GM21390 (cell line): Measurements from ENCODE around the gene BIRC5.
A peak's percentile ranks its signal among the peaks of the same experiment; 100 is the strongest.

ENCODE experiments used
- ATAC-seq: cut with Tn5 transposase; IDR thresholded peaks from one replicate; pipeline ENCODE4 v1.9.1; 2021; ENCODE audit not compliant: unreplicated experiment

BIRC5 gene

GRCh38 chr17:78183916-78184315 lies 30.1 kb upstream of the BIRC5 start:
- ATAC-seq, result no peak

GRCh38 chr17:78184351-78184750 lies 29.7 kb upstream of the BIRC5 start:
- no peak for ATAC-seq

- no peak for ATAC-seq
Measured at GRCh38 chr17:78184868-78185267, 29.2 kb upstream of the BIRC5 start.

GRCh38 chr17:78185981-78186691 lies 27.9 kb upstream of the BIRC5 start:
- ATAC-seq, result no peak

GRCh38 chr17:78186692-78187595 lies 27.1 kb upstream of the BIRC5 start, which contains the start of the genes AFMID and TK1:
Gene AFMID (plus strand): TSS chr17:78187362. CDS start chr17:78187371, 9 bp downstream.
Gene TK1 (minus strand): TSS chr17:78187052. CDS start chr17:78186994, 58 bp downstream.
- peak; percentile 91 for ATAC-seq

GRCh38 chr17:78196716-78197115 lies 17.3 kb upstream of the BIRC5 start:
- no peak for ATAC-seq

GRCh38 chr17:78197147-78197832 lies 16.8 kb upstream of the BIRC5 start:
- no peak for ATAC-seq

GRCh38 chr17:78200451-78200850 lies 13.6 kb upstream of the BIRC5 start:
- no peak for ATAC-seq

- ATAC-seq, result no peak
Measured at GRCh38 chr17:78202666-78203065, 11.4 kb upstream of the BIRC5 start.

GRCh38 chr17:78204387-78205123 lies 9.5 kb upstream of the BIRC5 start:
- no peak for ATAC-seq

- no peak for ATAC-seq
Measured at GRCh38 chr17:78205124-78205775, 8.8 kb upstream of the BIRC5 start.

- ATAC-seq, result no peak
Measured at GRCh38 chr17:78206298-78206697, 7.8 kb upstream of the BIRC5 start.

GRCh38 chr17:78208486-78208885 lies 5.6 kb upstream of the BIRC5 start:
- no peak for ATAC-seq

GRCh38 chr17:78210111-78210510 lies 3.9 kb upstream of the BIRC5 start:
- ATAC-seq, result no peak

GRCh38 chr17:78211032-78211431 lies 3.0 kb upstream of the BIRC5 start:
- ATAC-seq, result no peak

- no peak for ATAC-seq
Measured at GRCh38 chr17:78214706-78215061, 631 bp downstream of the BIRC5 start.

GRCh38 chr17:78219396-78220150 lies 5.5 kb downstream of the BIRC5 start:
- ATAC-seq, result no peak

- ATAC-seq, result no peak
Measured at GRCh38 chr17:78223061-78223460, 9.0 kb downstream of the BIRC5 start.

GRCh38 chr17:78223765-78224164 lies 9.7 kb downstream of the BIRC5 start:
- no peak for ATAC-seq
